Endodermal cell (in vitro differentiated cells): ENCODE data around the gene ADAM20. TPM values are rescaled to one million over a fixed set of nuclear protein-coding genes. Genes with fewer than 3 reads are reported as not detected.

ENCODE experiments used
- DNase-seq: peaks from one replicate; pipeline ENCODE4 v3.0.0-alpha.2; 2017
- H3K27ac ChIP-seq: 2 replicates; pipeline ENCODE4 v1.5.1; 2013; ENCODE audit warnings: mild to moderate bottlenecking, low read depth, low read length, moderate library complexity
- H3K27me3 ChIP-seq: 2 replicates; pipeline ENCODE4 v1.6.1; 2013; ENCODE audit warnings: mild to moderate bottlenecking, low read length, moderate library complexity; ENCODE audit not compliant: insufficient read depth, control insufficient read depth, poor library complexity, severe bottlenecking
- H3K36me3 ChIP-seq: 2 replicates; pipeline ENCODE4 v1.7.0; 2013; ENCODE audit warnings: mild to moderate bottlenecking, low read length, moderate library complexity; ENCODE audit not compliant: control insufficient read depth, insufficient read depth
- H3K4me1 ChIP-seq: one replicate; pipeline ENCODE4 v1.7.0; 2013; ENCODE audit warnings: low read length; ENCODE audit not compliant: control insufficient read depth, insufficient read depth
- H3K4me3 ChIP-seq: 2 replicates; pipeline ENCODE4 v1.5.1; 2013; ENCODE audit warnings: mild to moderate bottlenecking, low read length, moderate library complexity
- H3K9ac ChIP-seq: 2 replicates; pipeline ENCODE4 v1.6.1; 2013; ENCODE audit warnings: mild to moderate bottlenecking, low read length, moderate library complexity; ENCODE audit not compliant: poor library complexity, severe bottlenecking; ENCODE audit errors: extremely low read depth
- H3K9me3 ChIP-seq: 2 replicates; pipeline ENCODE4 v1.6.1; 2013; ENCODE audit warnings: mild to moderate bottlenecking, low read length, moderate library complexity; ENCODE audit not compliant: control insufficient read depth
- H3K27ac Mint-ChIP-seq: 2 replicates; pipeline ENCODE4 v1.8.0; 2020; ENCODE audit warnings: mixed read lengths
- H3K27me3 Mint-ChIP-seq: 2 replicates; pipeline ENCODE4 v1.8.0; 2021; ENCODE audit warnings: mild to moderate bottlenecking, mixed read lengths; ENCODE audit not compliant: insufficient read depth
- H3K36me3 Mint-ChIP-seq: 2 replicates; pipeline ENCODE4 v1.8.0; 2020; ENCODE audit warnings: low read depth, mixed read lengths
- H3K4me1 Mint-ChIP-seq: 2 replicates; pipeline ENCODE4 v1.8.0; 2020; ENCODE audit warnings: mixed read lengths
- H3K4me3 Mint-ChIP-seq: 2 replicates; pipeline ENCODE4 v1.8.0; 2020; ENCODE audit warnings: mild to moderate bottlenecking, moderate library complexity, mixed read lengths
- H3K9me3 Mint-ChIP-seq: 2 replicates; pipeline ENCODE4 v1.8.0; 2020; ENCODE audit warnings: mild to moderate bottlenecking, mixed read lengths
- WGBS, 2 experiments: methylation state at CpG; one replicate each; pipeline versions ENCODE4 v1.1.5 to v1.1.7; 2013; ENCODE audit warnings: missing lambda C conversion rate in 2 of 2, mixed read lengths in 1 of 2; ENCODE audit not compliant: insufficient coverage in 1 of 2, insufficient read length in 1 of 2; 5-methylcytosine and 5-hydroxymethylcytosine counted together
- total RNA-seq, 2 donors: library from RNA; stranded (reverse); fragmentation: NEBNext Ultra II Directional in 1 of 2; extraction: Animal tissue kit (Norgen Biotek cat#: 25700) in 1 of 2; gene quantifications; 2 replicates in 1 of 2; 3 replicates in 1 of 2; pipeline ENCODE4 v1.2.1, GENCODE V29; 2021
- TF ChIP-seq, protein P1 (sequence below): fragments of 200-600 bp; sonication (generic); conservative IDR thresholded peaks from 2 replicates; pipeline ENCODE4 v1.5.0; 2021; ENCODE audit warnings: antibody characterized with exemption, mild to moderate bottlenecking

Gene ADAM20
- total RNA-seq, 2 donors from 2014 or later: 1.6 to 1.7 TPM

DNA sequence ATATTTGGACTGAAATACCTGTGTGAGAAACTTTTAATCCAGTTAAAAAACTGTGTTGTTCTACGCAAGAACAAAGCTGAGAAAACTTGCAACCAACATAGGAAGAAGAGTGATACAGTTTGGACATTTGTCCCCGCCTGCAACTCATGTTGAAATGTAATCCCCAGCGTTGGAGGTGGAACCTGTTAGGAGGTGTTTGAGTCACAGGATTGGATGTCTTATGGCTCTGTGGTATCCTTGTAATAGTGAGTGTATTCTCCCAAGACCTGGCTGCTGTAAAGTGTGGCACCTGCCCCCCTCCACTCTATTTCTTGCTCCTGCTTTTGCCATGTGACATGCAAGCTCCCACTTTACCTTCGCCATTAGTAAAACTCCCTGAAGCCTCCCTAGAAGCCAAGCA lies 28.6 kb upstream of the ADAM20 start:
- Mint-ChIP-seq H3K36me3 (peaks cover 71% of the 10 kb centered on the region), H3K4me3 (no peak overlapping the region), H3K27me3 (no peaks in the 10 kb centered on the region), H3K9me3 (peaks cover 57% of the 10 kb centered on the region), H3K4me1 (peaks cover 8% of the 10 kb centered on the region), H3K27ac (no peak overlapping the region)
- peaks cover 68% of the 10 kb centered on the region for H3K36me3 ChIP-seq
- no peak overlapping the region for H3K9ac ChIP-seq
- no peaks in the 10 kb centered on the region for H3K4me1 ChIP-seq
- 96 to 98% methylated on average over 4 of the region's 4 CpGs for WGBS, 2 experiments
- TF ChIP-seq, protein P1, sequence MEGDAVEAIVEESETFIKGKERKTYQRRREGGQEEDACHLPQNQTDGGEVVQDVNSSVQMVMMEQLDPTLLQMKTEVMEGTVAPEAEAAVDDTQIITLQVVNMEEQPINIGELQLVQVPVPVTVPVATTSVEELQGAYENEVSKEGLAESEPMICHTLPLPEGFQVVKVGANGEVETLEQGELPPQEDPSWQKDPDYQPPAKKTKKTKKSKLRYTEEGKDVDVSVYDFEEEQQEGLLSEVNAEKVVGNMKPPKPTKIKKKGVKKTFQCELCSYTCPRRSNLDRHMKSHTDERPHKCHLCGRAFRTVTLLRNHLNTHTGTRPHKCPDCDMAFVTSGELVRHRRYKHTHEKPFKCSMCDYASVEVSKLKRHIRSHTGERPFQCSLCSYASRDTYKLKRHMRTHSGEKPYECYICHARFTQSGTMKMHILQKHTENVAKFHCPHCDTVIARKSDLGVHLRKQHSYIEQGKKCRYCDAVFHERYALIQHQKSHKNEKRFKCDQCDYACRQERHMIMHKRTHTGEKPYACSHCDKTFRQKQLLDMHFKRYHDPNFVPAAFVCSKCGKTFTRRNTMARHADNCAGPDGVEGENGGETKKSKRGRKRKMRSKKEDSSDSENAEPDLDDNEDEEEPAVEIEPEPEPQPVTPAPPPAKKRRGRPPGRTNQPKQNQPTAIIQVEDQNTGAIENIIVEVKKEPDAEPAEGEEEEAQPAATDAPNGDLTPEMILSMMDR: no peak
- H3K4me3 ChIP-seq: peak overlapping the region; percentile 1
- no peak for DNase-seq
- H3K27me3 ChIP-seq: no peaks in the 10 kb centered on the region
- no peak overlapping the region for H3K27ac ChIP-seq
- peaks cover 83% of the 10 kb centered on the region for H3K9me3 ChIP-seq

DNA sequence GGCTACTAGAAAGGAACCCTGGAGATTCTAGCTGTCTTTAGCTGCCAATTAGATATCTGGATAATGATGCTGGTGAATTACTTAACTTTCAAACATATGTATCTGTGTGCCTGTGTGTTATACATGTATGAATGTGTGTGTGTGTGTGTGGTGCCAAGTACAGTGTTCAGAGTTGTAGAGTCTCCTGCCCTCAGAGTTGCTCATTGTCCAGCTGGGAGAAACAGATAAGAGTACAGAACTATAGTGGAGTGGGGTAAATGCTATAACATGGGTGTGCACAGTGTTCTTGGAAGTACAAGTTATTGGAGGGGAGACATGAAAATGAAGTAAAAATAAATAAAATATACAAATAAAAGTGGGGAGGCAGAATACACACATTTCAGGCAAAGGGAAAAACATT lies 23.6 kb upstream of the ADAM20 start:
- Mint-ChIP-seq H3K9me3 (peaks cover 37% of the 10 kb centered on the region), H3K4me3 (no peak overlapping the region), H3K36me3 (peaks cover 50% of the 10 kb centered on the region), H3K27ac (no peak overlapping the region), H3K27me3 (no peaks in the 10 kb centered on the region), H3K4me1 (peaks cover 8% of the 10 kb centered on the region)
- Histone ChIP-seq H3K9ac (no peak overlapping the region), H3K9me3 (peaks cover 70% of the 10 kb centered on the region), H3K27ac (no peak overlapping the region), H3K36me3 (peaks cover 42% of the 10 kb centered on the region), H3K4me1 (no peaks in the 10 kb centered on the region), H3K4me3 (peak overlapping the region; percentile 43), H3K27me3 (no peaks in the 10 kb centered on the region)
- TF ChIP-seq, protein P1: no peak
- DNase-seq: no peak

DNA sequence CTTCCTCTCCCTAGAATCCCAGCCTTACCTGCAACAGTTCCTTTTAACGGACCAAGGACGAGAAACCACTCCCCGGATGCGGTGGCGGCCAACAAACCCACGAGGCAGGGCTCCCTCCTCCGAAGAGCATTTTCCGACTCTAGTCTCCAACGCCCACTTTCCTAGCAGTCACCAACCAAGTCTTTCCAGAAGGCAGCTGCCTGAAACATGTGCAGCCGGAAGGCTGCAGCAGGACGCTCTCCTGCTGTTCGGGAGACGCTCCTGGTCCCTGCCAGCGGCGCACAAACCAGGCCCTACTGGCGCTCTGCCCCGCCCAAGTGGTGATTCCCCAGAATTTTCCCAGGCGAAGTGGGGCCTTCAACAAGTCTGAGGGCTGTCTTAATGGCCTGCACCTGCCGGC lies 21.1 kb upstream of the ADAM20 start:
- 94 to 96% methylated on average over 9 to 19 of the region's 19 CpGs for WGBS, 2 experiments
- TF ChIP-seq, protein P1: no peak
- peaks cover 27% of the 10 kb centered on the region for H3K36me3 Mint-ChIP-seq
- Histone ChIP-seq H3K9ac (no peak overlapping the region), H3K36me3 (peaks cover 22% of the 10 kb centered on the region), H3K27ac (no peak overlapping the region), H3K9me3 (peaks cover 45% of the 10 kb centered on the region), H3K4me3 (no peak overlapping the region), H3K4me1 (no peaks in the 10 kb centered on the region), H3K27me3 (no peaks in the 10 kb centered on the region)
- H3K4me1 Mint-ChIP-seq: peaks cover 8% of the 10 kb centered on the region
- peaks cover 14% of the 10 kb centered on the region for H3K9me3 Mint-ChIP-seq
- no peak overlapping the region for H3K27ac Mint-ChIP-seq
- DNase-seq: peak; percentile 36
- H3K27me3 Mint-ChIP-seq: no peaks in the 10 kb centered on the region
- no peak overlapping the region for H3K4me3 Mint-ChIP-seq
